ENCODE measurements around the gene ATM.

ATM gene

DNA sequence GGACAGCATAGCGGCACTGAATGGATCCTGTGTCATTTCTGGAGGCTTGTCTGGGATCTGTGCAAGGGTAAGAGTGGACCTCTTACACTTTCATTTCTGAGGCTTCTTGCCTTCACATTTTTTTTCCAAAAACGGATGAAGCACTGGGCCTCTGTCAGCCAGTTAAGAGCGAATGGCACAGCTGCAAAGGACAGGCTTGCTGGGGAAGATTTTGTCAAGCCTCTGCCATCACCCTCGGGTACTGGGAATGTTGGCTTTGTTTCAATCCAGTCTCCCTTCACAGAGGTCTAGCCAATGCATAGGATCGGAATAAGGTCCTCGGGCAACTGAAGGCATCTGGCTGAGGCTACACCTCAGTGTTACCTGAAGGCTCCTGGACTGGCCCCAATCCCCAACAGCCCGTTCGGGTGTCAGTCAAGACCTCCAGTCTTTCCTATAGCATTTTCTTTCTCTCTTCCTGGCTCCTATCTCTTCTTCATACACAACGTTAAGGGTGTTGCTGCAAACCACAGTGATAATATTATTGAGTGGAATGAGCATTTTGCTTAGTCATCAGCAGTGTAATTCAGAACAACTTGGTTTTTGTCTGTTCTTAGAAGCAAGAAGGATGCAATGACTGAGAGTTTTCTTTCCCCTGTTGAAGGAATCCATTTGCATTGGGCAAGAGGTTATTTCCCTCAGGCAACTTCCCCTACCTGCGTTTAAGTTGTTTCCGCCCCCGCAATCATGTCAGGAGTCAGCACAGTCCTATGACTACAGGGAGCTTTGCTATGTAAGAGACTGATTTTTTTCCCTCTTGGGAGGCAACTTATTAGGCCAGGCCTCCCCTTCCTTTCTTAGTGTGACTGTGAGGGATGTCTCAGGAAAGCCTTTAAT is 23.2 kb upstream of the ATM start:
- TF ChIP-seq, protein P1, sequence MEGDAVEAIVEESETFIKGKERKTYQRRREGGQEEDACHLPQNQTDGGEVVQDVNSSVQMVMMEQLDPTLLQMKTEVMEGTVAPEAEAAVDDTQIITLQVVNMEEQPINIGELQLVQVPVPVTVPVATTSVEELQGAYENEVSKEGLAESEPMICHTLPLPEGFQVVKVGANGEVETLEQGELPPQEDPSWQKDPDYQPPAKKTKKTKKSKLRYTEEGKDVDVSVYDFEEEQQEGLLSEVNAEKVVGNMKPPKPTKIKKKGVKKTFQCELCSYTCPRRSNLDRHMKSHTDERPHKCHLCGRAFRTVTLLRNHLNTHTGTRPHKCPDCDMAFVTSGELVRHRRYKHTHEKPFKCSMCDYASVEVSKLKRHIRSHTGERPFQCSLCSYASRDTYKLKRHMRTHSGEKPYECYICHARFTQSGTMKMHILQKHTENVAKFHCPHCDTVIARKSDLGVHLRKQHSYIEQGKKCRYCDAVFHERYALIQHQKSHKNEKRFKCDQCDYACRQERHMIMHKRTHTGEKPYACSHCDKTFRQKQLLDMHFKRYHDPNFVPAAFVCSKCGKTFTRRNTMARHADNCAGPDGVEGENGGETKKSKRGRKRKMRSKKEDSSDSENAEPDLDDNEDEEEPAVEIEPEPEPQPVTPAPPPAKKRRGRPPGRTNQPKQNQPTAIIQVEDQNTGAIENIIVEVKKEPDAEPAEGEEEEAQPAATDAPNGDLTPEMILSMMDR (IDR thresholded peaks at IDR 0.05; ENCODE audit: low read length, missing control alignments) = no peak
- no peak overlapping the region for H3K4me3 ChIP-seq (replicated peaks; ENCODE audit: low read depth, low read length)
- DNase-seq (ENCODE audit: low read depth) = peak; percentile 75

DNA sequence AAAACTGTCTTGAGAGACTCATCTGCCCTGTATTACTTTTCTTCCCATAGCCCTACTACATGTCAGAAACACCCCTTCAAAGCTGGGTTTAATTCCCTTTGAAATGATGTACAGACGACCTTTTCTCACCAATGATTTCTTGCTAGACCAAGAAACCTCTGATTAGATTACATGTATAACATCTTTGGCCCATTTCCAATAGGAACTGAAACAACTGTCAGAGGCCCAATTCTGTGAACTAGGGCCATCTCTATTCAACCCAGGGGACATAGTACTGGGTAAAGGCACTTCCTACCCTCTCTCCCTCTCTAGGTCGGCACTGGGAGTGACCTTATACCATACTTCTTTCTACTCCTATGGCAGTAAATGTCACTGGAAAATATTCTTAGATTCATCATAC is 19.8 kb upstream of the ATM start:
- no peak for DNase-seq (ENCODE audit: low read depth)
- TF ChIP-seq, protein P1 (IDR thresholded peaks at IDR 0.05; ENCODE audit: low read length, missing control alignments) = no peak
- H3K4me3 ChIP-seq (replicated peaks; ENCODE audit: low read depth, low read length) = no peak overlapping the region

DNA sequence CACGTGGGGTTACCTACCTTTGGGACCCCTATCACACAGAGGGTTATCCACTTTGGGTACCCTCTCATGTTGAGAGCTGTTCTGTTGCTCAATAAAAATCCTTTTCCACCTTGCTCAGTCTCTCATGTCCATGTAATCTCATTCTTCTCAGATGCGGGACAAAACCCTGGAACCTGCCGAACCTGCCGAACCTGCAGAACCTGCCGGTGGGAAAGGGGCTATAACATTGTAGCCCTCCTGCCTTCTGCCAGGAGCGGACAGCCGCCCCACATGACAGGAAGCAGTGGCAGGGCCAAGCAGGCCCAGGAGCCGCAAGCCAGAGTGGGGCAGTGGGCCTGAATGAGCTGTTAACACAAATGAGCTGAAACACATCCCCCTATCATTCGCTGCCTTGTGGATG is 18.5 kb upstream of the ATM start:
- TF ChIP-seq, protein P1 (IDR thresholded peaks at IDR 0.05; ENCODE audit: low read length, missing control alignments) = no peak
- H3K4me3 ChIP-seq (replicated peaks; ENCODE audit: low read depth, low read length) = no peak overlapping the region
- DNase-seq (ENCODE audit: low read depth) = no peak

DNA sequence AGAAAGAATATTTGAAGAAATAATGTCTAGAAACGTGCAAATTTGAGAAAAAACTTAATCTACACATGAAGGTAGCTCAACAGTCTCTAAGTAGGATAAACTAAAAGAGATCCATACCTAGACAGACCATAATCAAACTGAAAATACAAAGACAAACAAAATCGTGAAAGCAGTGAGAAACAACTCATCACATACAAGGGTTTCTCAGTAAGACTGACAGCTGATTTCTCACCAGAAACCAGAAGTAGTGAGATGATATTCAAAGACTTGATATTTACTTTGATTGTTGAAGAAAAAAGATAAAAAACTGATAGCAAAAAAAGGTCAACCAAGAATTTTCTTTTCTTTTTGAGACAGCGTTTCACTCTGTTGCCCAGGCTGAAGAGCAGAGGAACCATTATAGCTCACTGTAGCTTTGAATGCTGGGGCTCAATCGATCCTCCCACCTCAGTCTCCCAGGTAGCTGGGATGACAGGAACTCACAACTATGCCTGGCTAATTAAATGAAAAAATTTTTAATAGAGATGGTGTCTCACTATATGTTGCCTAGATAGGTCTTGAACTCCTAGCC is 17.9 kb upstream of the ATM start:
- DNase-seq (ENCODE audit: low read depth) = no peak
- TF ChIP-seq, protein P1 (IDR thresholded peaks at IDR 0.05; ENCODE audit: low read length, missing control alignments) = no peak
- no peak overlapping the region for H3K4me3 ChIP-seq (replicated peaks; ENCODE audit: low read depth, low read length)

DNA sequence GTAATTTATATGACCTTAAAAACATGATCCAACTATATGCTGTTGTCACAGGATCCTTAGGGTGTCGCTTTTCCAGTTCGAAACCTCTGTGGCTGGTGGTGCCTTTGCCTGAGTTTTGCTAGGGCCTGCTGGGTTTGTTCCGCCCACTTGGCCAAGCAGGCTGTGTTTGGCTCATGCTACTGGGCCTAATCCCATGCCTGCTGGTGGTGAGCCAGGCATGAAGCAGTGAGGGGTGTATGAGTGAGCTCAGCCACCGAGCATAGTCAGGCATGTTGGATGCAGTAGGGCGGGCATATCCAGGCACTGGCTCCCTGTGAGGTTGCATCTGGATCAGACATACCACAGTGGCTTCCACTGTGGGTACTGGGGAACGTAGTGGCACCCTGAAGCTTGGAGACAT is 16.7 kb upstream of the ATM start:
- TF ChIP-seq, protein P1 (IDR thresholded peaks at IDR 0.05; ENCODE audit: low read length, missing control alignments) = no peak
- no peak for DNase-seq (ENCODE audit: low read depth)
- H3K4me3 ChIP-seq (replicated peaks; ENCODE audit: low read depth, low read length) = no peak overlapping the region

DNA sequence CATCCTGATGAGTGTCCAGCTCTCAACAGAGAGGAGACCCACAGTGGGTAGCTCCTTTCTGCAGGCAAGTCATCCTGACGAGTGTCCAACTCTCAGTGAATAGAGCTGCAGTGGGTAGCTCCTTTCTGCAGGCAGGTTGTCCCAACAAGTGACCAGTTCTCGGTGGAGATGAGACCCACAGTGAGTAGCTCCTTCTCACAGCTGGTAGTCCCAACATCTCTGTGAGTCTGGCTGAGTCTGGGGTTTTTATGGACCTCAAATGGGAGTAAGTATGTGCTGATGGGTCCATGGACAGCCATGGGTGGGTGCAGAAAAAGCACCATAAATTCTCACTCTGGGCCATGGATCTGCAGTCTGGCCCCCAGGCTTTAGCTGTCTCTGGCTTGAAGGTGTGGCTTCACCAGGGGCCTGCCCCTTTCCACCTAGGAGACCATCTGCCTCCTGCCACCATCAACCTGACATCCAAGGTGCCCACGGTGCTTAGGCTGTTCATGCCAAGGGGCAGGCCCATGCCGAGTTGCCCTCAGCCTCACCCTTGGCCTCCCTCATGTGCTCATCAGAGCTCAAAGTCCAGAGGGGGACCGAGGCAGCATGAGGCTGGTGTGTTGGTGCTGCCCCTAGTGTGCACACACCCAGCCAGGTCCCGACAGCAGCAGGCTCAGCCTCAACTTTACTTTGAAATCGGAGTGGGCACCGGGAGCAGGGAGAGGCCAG is 15.7 kb upstream of the ATM start:
- no peak overlapping the region for H3K4me3 ChIP-seq (replicated peaks; ENCODE audit: low read depth, low read length)
- TF ChIP-seq, protein P1 (IDR thresholded peaks at IDR 0.05; ENCODE audit: low read length, missing control alignments) = no peak
- DNase-seq (ENCODE audit: low read depth) = no peak
